Measurements from ENCODE around the gene UBAP1.
"Not testable (repeated sequence)": the region's sequence is repeated elsewhere in the genome, so short reads cannot be mapped to it uniquely, and the experiment has no call there.

UBAP1 gene

DNA sequence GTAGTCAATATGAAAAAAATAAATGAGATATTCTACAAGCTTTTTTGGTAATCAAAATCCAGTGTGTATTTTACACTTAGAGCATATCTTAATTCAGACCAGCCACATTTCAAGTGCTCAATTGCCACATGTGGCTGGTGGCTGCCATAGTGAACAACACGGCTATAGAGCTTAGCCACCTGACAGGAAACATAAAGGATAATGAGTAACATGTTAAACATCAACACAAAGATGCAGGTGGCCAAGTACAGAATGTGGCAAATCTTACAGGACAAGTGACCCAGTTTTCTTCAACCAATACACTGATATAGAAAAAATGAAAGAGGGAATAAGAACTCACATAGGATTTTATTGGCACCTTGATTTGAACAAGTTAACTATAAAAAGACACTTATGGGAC, 88.8 kb downstream of the UBAP1 start:
- no peak for DNase-seq

DNA sequence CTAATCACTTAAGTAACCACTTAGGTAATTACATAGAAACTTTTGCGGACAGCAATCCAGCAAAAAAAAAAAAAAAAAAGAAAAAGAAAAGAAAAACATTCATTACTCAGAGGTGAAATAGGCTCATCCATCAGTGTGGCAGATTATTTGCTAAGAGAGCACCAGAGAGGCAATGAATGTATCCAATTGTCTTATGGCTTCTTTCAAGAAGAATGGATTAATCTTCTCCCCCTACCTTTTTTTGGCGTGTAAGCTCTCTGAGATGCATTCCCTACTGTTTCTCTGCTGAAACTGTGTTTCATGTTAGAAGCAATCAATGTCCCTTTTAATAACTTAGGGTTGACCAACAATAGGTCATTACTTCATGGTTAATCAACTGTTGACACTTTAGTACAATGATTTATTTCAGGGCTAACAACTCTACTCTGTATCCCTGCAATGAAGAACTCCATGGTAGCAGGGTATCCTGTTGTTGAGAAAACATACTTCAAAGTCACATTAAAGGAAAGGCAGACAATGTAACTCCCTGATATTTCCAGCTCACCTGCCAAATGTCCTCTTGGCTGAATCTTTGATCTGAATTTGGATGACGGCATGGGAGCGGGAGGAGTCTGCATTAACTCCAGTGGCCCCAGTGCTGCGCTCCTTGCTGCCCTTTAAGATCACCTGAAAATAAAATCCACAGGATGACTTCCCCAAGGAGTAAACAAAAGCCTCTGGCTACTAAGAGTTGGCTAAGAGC, 92.6 kb downstream of the UBAP1 start:
- no peak for DNase-seq

DNA sequence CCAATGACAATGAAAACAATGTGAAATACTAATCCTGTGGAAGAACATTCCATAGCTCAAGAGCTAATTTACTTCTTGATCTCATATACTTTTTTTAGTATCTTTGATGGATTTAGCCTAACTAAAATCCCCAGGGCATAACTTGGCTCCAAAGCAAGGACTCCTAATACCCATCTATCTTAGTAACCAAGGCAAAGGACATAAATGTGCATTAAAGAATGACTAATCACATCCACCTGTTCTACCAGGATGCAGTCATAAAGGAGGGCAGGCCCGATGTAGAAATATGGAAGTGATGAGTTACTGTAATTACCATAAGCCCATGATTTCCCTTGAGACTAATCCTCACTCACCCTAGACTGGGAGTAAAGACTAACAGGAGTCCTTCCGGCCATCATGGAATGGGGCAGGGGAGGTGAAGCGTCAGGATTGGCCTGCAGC, 93.3 kb downstream of the UBAP1 start:
- no peak for DNase-seq

GRCh38 chr9:34273588-34273987, 94.7 kb downstream of the UBAP1 start:
- DNase-seq: not testable (repeated sequence)

GRCh38 chr9:34275811-34276210, 97.0 kb downstream of the UBAP1 start:
- no peak for DNase-seq

GRCh38 chr9:34276772-34277171, 97.9 kb downstream of the UBAP1 start:
- no peak for DNase-seq

DNA sequence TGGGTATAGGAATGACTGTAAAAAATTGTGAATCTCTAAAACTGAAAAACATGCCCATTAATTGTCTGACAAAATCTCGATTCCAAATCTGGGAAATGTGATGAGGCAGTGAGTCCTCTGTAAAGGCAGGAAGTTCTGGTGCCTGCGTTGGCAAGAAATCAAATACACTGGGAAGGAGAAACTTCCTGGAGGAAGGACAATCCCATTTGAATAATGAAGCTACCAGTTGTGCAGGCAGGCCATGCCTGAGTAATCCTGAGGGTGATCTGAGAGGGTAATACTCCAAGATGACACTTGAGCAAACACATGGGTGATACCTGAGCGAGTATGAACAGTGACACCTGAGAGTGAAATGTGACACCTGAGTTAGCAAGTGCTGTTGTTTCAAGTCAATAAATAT, 100.6 kb downstream of the UBAP1 start:
- no peak for DNase-seq

DNA sequence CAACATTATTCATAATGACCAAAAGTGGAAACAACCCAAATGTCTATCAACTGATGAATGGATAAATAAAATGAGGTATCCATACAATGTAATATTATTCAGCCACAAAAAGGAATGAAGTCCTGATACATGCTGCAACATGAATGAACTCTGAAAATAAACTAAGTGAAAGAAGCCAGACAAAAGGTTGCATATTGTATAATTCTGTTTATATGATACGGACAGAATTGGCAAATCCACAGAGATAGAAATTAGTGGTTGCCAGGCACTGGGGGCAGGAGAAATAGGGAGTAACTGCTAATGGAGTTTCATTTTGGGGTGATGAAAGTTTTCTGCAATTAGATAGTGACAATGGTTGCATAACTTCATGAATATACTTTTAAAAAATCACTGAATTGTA, 103.3 kb downstream of the UBAP1 start:
- DNase-seq: no peak

DNA sequence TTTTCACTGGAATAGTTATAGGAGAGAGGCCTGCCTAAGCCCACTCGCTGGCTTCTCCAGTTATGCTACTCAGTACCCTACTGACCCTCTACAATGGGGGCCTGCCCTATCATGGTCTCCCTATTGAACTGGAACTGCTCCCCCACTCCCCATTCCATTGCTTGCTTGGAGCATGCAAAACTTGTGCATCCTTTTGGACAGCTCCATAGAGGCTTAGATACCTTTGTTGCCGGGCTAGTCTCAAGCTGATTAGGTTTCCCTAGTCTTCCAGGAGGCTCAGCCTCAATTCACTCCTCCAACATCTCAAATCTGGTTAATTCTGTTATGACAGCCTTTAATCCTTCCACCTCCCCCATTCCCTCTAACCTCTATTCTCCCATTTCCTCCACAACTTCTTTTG, 110.3 kb downstream of the UBAP1 start:
- no peak for DNase-seq

GRCh38 chr9:34291023-34291422, 112.2 kb downstream of the UBAP1 start:
- DNase-seq: no peak

DNA sequence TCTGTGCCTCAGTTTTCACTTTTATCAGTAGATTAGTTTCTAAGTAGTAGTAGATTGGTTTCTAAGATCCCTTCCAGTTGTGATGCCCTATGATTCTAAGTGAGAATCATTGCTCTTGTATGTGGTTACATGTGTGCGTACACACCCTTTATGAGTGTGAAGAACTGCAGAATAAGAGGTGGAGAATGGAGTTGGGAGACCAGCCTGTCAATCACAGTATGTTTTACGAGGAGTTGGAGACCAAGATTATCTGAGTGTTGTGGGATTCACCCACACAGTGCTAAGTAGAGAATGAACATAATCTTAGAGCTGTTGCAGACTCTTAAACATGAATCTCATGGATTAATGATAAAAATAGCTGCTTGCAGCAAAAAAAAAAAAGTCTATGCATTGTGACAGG, 112.6 kb downstream of the UBAP1 start:
- DNase-seq: no peak

DNA sequence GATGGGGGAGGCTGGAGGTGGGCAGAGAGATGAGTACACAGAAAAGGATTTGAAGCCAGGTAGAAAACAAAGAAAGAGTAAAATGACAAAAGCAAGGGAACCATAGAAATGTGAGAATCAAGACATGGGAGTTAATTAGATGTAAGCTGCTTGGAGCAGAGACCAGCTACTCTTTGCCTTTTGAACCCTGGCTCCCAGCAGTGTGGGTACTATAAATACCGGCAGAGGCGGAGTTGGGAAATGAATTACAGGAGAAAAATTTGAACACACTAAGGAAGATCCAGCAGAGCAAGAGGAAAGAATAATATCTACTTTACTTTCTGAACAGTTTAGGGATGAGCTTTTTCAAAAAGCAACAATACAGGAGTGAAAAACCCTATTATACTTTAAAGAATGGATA, 113.7 kb downstream of the UBAP1 start:
- no peak for DNase-seq

GRCh38 chr9:34301064-34301463, 122.2 kb downstream of the UBAP1 start:
- not testable (repeated sequence) for DNase-seq

Measured in cortex of kidney (tissue), 1 donor.